GM19328 (cell line): ENCODE data around the gene KCNMA1.
"Not testable (repeated sequence)": the region's sequence is repeated elsewhere in the genome, so short reads cannot be mapped to it uniquely, and the experiment has no call there.

ENCODE experiments used
- ATAC-seq: cut with Tn5 transposase; IDR thresholded peaks from one replicate; pipeline ENCODE4 v1.9.1; 2021; ENCODE audit warnings: mild to moderate bottlenecking, moderate library complexity; ENCODE audit not compliant: unreplicated experiment

KCNMA1 gene

GRCh38 chr10:77539147-77539935, 98.3 kb downstream of the KCNMA1 start:
- ATAC-seq: no peak

DNA sequence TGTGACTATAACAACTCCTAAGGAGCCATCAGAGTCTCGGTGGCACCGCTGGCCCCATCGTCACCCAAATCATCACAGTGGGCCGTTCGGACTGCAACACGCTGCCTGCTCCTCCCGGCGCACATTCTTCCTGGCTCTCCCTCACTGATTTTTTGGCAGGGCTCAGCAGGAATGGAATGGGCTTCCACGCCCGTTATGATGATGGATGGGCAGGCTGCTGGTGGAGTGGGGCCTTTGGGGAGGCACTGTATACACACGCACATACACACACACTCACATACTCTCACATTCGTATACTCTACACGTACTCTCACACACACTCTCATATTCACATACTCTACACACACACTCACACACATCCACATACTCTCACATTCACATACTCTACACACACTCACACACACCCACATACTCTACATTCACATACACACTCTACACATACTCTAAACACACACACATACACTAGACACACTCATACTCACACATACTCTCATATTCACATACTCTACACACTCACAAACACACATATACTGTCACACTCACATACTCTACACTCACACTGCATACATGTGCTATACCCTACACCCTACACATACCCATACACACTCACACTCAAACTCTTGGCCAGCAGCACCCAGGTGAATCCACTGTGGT, 99.8 kb downstream of the KCNMA1 start:
- no peak for ATAC-seq

DNA sequence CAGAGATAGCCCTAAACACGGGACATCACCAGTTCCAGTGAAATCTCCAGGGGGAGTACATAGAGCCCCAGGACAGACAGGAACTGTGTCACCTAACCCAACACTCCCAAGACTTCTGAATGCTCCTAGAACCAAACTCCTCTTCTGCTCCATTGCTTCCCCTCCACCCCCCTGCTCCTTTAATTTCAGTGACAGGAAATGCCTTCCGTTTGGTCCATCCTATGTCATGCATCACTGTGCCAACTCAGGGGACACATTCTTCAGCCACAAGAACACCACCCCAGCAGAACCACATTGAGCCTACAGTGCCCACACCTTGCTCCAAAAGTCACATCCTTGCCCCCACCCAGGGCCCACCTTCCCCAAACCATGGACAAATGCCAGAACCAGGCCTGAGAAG, 100.5 kb downstream of the KCNMA1 start:
- no peak for ATAC-seq

DNA sequence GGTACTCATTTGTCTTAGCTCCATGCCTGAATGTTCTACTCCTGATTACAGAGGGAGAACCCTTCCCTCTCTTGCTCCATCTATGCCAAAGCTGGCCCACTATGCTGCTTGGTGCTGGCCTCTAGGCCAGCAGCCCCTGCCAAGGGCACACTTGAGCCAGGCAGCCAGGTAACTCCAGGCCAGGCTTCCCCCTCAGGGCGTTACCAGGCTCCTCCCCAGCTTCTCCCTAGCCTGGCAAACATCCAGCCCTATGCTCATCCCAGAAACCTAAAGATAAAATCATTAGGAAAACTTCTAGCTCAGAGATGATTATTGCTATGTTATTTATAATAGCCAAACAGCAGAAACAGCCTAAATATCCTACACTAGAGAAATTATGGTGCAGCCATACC, 103.7 kb downstream of the KCNMA1 start:
- no peak for ATAC-seq

- ATAC-seq: no peak
Observed at GRCh38 chr10:77533146-77533886, 104.3 kb downstream of the KCNMA1 start.

GRCh38 chr10:77532068-77532467, 105.5 kb downstream of the KCNMA1 start:
- ATAC-seq: no peak

DNA sequence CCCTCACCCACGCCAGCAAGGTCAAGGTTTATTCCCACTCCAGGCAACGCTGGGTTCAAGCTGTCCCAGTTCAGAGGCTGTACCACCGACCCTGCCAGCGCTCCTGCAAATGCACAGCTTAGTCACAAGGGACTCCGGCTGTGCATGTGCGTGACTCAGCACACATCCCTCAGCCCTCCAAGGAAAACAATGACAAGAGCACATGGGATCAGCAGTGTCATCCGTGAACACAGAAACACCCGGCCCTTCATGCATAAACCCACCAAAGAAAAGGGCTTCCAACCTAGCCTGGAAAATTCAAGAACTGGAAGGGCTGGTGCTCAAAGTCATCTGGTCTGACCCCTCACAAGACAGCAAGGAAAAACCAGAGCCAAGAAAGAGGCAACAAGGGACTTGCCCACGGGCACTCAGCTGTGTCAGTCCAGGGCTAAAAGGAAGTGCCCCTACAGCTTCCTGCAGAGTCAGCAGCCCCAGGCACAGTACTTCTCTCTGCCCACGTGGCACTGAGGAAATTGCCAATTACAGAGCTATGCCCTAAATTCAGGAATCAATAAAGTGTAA, 106.1 kb downstream of the KCNMA1 start:
- ATAC-seq: no peak

DNA sequence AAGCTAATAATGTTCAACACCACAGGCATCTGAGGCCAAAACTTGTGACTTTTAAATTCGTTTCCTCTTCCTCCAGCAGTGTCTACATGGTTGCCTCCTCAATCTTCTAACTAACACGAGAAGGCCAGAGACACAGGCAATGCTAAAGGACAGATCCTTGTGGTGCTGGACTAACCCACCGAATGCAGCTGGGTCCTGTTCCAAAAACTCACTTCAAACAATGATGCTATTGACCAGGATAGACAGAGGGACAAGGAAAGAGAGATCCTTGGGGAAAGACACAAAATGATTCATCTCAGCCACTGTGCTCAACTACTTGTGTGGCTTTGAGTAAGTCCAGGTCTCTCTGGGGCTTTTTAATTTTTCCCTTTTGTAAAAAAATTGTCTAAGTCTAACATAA, 107.6 kb downstream of the KCNMA1 start:
- no peak for ATAC-seq

DNA sequence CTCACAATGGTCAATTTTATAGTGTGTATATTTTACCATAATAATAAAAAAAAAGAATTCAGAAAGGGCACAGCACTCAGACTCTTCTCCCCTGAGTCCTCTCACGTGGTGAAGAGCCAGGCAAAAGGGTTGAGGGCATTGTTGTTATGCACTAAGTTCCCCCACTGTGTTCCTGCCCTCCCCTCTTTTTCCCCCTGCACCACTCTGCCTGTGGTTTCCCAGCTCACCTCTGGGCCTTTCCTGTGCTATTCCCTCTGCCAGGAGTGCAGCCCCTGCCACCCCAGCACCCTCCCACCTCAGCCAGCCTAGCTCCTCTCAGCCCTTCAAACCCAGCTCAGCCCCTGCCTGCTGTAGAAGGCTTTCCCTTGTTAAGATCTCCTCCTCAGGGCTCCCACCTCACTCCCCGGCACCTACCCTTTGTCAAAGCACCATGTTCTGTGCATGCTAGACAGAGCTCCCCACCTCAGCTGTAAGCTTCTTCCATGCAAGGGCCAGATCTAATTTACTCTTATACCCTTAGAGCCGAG, 108.5 kb downstream of the KCNMA1 start:
- ATAC-seq: no peak

- ATAC-seq: no peak
Observed at GRCh38 chr10:77527839-77528238, 109.8 kb downstream of the KCNMA1 start.

DNA sequence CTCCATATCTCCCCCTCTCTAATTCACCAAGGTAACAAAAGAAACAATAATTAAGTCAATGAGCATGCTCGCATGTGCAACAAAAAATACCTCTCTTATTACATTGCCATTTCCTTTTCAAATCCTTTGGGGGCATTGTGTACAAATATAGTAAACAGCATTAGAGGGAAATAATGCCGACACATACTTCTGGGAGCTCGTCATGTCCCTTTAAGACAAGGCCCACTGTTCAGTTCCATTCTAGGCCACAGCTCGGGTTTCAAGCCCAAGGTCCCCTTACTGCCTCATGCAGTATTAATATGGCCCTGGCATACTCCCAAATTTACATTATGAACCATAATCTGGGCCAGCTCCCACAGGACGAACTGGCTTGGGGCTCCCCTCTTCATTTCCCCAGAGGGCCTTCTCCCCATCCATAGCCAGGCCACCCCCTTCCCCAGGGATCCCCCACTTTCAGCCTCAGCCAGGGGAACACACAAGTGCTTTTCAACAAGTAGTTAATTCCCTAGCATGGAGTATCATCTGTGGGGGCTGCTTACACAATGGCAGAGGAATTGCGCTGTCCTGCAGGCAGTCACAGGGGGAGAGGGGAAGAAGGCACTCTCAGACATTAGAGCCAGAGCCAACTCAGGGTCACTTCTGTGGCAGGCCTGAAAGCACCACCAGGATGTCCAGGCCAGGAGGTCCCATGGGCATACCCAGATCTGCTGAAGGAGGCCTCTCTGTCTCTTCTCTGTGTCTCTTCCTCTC, 110.6 kb downstream of the KCNMA1 start:
- ATAC-seq: no peak

DNA sequence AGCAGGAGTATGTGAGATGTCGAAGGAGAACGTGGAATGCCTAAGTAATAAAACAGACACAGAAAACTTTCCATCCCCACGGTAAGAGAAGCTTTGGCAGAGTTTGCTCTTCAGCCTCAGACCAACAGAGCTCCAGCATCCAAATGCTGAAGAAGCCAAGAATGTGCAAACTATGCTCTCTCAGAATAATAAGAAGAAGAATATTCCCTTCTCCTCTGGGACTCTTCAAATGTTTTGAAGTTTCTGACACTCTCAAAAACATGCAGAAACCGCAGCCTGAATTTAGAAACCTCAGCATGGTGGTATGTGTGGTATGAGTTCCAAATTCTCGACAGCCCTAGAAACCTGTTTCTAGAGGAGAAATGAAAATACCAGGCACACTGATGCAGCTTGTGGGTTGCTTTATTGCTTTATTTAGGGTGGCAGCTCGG, 113.3 kb downstream of the KCNMA1 start:
- ATAC-seq: no peak

DNA sequence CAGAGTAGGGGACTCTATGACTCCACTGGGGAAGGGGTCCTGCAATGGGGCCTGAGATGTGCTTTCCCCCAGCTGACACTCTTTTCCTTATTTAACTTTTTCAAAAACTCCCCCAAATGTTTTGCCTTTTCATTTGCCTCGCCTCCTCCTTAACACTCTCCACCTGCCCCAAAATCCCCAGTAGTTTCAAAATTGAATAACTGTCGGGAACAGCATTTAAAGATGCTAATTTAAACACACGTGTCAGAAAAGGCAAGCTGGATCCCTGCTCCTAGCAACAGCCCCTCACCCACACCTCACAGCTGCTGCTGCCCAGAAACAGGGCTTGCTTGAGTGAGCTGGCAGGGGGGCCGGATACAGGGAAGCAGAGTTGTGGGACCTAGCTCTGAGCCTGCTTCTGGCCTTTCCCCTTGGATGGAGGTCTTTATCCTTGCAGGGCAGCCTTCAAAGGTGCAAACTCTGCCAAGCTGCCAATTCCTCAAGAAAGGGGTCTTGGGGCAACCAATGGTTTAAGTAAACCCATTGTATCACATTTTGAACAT, 115.3 kb downstream of the KCNMA1 start:
- no peak for ATAC-seq

DNA sequence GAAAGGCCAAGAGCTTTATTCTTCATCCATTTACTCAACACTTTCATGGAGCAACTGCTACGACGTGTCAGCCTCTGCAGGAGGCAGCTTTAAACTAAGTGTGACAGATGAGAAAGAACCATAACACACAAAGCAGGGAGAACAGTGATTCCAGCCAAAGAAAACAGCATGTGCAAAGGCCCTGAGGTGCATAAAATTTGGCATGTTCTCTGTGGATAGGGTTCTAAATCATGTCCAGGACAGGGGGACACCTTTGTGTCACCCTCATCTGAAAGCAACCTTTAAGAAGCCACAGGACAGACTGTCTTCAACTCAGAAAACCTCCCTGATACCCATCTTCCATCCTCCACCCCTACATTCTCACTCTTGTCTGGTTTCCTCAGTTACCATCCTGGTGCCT, 116.6 kb downstream of the KCNMA1 start:
- ATAC-seq: no peak

- ATAC-seq: no peak
Observed at GRCh38 chr10:77520290-77520689, 117.3 kb downstream of the KCNMA1 start.

DNA sequence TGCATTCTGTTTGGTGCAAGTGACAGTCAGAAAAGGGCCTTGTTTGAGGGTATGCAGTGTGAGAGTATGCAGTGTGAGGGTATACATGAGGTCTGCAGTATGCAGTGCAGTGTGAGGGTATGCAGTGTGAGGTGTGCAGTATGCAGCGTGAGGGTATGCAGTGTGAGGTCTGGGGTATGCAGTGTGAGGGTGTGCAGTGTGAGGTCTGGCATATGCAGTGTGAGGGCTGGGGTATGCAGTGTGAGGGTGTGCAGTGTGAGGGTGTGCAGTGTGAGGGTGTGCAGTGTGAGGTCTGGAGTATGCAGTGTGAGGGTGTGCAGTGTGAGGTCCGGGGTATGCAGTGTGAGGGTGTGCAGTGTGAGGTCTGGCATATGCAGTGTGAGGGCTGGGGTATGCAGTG, 117.8 kb downstream of the KCNMA1 start:
- not testable (repeated sequence) for ATAC-seq

GRCh38 chr10:77518910-77519274, 118.7 kb downstream of the KCNMA1 start:
- ATAC-seq: no peak

GRCh38 chr10:77518241-77518909, 119.2 kb downstream of the KCNMA1 start:
- ATAC-seq: no peak

GRCh38 chr10:77516575-77516974, 121.0 kb downstream of the KCNMA1 start:
- ATAC-seq: no peak

DNA sequence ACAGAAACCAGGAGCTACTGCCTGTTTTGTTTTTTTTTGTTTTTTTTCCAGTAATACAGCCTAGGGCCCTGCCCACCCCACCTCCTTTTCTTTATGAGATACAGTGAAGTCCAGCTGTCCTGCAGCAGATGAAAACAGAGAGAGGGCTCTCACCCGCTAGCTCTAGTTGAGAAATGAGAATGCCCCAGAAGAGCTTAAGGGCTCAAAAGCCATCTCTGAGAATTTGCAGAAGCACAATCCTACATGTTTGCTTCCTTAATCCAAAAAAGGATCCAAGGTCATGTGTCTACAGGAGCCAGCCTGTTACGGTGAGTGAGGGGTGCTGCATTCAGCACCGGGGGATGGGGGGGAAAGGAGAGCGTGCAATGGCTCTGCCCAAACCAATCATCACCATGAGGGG, 122.7 kb downstream of the KCNMA1 start:
- no peak for ATAC-seq
